Adrenal gland (tissue), 12 donors: ENCODE results near the gene CKS2. TPM values are rescaled to one million over a fixed set of nuclear protein-coding genes. Genes with fewer than 3 reads are reported as not detected.
"Not testable (repeated sequence)": the region's sequence is repeated elsewhere in the genome, so short reads cannot be mapped to it uniquely, and the experiment has no call there.

Source experiments
- DNase-seq, 7 donors: peaks; one replicate each; pipeline ENCODE4 v3.0.0-alpha.2; 2019 to 2020
- H3K27ac ChIP-seq, 5 donors: fragments of 200-600 bp; sonication (generic) in 4 of 5; 1 replicate in 3 of 5; 2 replicates in 2 of 5; pipeline versions ENCODE4 v1.5.1 to v1.8.0; 2016 to 2020; ENCODE audit warnings: mild to moderate bottlenecking in 1 of 5
- H3K27me3 ChIP-seq: fragments of 200-600 bp; 2 replicates; pipeline ENCODE4 v1.8.0; 2021
- H3K36me3 ChIP-seq, 2 donors: fragments of 200-600 bp; replicated peaks in 1 of 2; 1 replicate in 1 of 2; 2 replicates in 1 of 2; pipeline versions ENCODE4 v1.5.1 to v1.8.0; 2018 to 2022
- H3K4me1 ChIP-seq, 2 donors: fragments of 200-600 bp; replicated peaks in 1 of 2; 1 replicate in 1 of 2; 2 replicates in 1 of 2; pipeline versions ENCODE4 v1.5.1 to v1.8.0; 2018 to 2021
- H3K4me3 ChIP-seq, 4 donors: fragments of 200-600 bp; sonication (generic) in 3 of 4; one replicate each; pipeline ENCODE4 v1.5.1; 2016 to 2018
- H3K9me3 ChIP-seq, 3 donors: fragments of 200-600 bp; sonication (generic) in 1 of 3; replicated peaks in 1 of 3; 1 replicate in 2 of 3; 2 replicates in 1 of 3; pipeline versions ENCODE4 v1.5.1 to v1.8.0; 2016 to 2021
- CTCF ChIP-seq, 6 experiments: fragments of 450-650 bp in 4 of 6; fragments of 200-600 bp in 2 of 6; sonication (generic) in 1 of 6; IDR thresholded peaks; 1 replicate in 5 of 6; 2 replicates in 1 of 6; pipeline versions ENCODE4 v1.5.1 to v1.8.0; 2016 to 2021; ENCODE audit warnings: antibody characterized with exemption in 6 of 6, mild to moderate bottlenecking in 2 of 6, moderate library complexity in 1 of 6
- POLR2A ChIP-seq, 2 donors: fragments of 450-650 bp; IDR thresholded peaks; one replicate each; pipeline ENCODE4 v1.6.1; 2017; ENCODE audit warnings: antibody characterized with exemption in 2 of 2, mild to moderate bottlenecking in 2 of 2, moderate library complexity in 1 of 2
- WGBS, 4 donors: extraction: QIAGEN DNeasy Blood & Tissue Kit in 2 of 4; methylation state at CpG; one replicate each; pipeline versions ENCODE4 v1.1.5 to v1.1.7; 2013 to 2017; 5-methylcytosine and 5-hydroxymethylcytosine counted together
- intact Hi-C, 2 donors: fragments of 100-400 bp; cut with DNase I; formaldehyde crosslinking; loops; one replicate each; pipeline versions ENCODE4 v1.14.1 to v1.15.0; 2022 to 2023
- polyA plus RNA-seq, 3 donors: library from polyadenylated mRNA; stranded (reverse); fragments of 200-250 nt in 2 of 3; fragments of 350-450 nt in 1 of 3; fragmentation: Illumina TruSeq in 1 of 3; extraction: RNeasy Lipid Tissue Mini Kit (QIAGEN cat#74804) in 1 of 3; gene quantifications; one replicate each; pipeline ENCODE4 v1.2.3, GENCODE V29; 2013 to 2014
- total RNA-seq, 9 donors: library from RNA; depleted of rRNA in 4 of 9; stranded (reverse); fragments of >200 nt in 4 of 9; fragments of 120-200 nt in 1 of 9; fragmentation: NEBNext Ultra II Directional in 1 of 9; extraction: Animal tissue kit (Norgen Biotek cat#: 25700) in 1 of 9; gene quantifications; one replicate each; pipeline versions ENCODE4 v1.1.0 to v1.2.4, GENCODE V29; 2013 to 2023
- donor health status: healthy with polysubstance abuse.
- donor health status: Bipolar disorder and iron deficiency.
- donor health status: DM: yes; HTN: yes; CAD: no.
- donor health status: DM: no; HTN: no; CAD: no.
- donor health status: DM: no; HTN: no; CAD: no.
- donor health status: DM: yes; HTN: yes; CAD: no.

Gene CKS2
- total and polyA plus RNA-seq, 12 donors = 18.3 to 175 (median 49.7) TPM

GRCh38 chr9:89295400-89295799, 15.6 kb upstream of the CKS2 start:
- Histone ChIP-seq H3K27ac (no peak overlapping the region), H3K4me3 (no peak overlapping the region), H3K9me3 (no peaks in the 10 kb centered on the region), H3K36me3 (no peaks in the 10 kb centered on the region), H3K27me3 (no peaks in the 10 kb centered on the region), H3K4me1 (no peaks in the 10 kb centered on the region)
- intact Hi-C loops = no loop called here
- no peak for DNase-seq
- TF ChIP-seq CTCF (IDR thresholded peaks at IDR 0.05) (no peak), POLR2A (IDR thresholded peaks at IDR 0.05) (no peak)
- WGBS, 4 donors = 63 to 71% (median 66%) methylated on average over 5 of the region's 5 CpGs

GRCh38 chr9:89301996-89302395, 9.0 kb upstream of the CKS2 start:
- DNase-seq, H3K4me1 ChIP-seq, intact Hi-C loops, H3K9me3 ChIP-seq, H3K36me3 ChIP-seq, H3K27ac ChIP-seq, H3K27me3 ChIP-seq, H3K4me3 ChIP-seq: not testable (repeated sequence)
- 83 to 94% (median 88%) methylated on average over 2 of the region's 2 CpGs for WGBS, 4 donors

- Histone ChIP-seq H3K4me3 (no peak overlapping the region), H3K4me1 (no peaks in the 10 kb centered on the region), H3K36me3 (no peaks in the 10 kb centered on the region), H3K27me3 (no peaks in the 10 kb centered on the region), H3K9me3 (no peaks in the 10 kb centered on the region), H3K27ac (no peak overlapping the region)
- DNase-seq = no peak
- 81 to 91% (median 85%) methylated on average over 7 of the region's 7 CpGs for WGBS, 4 donors
- TF ChIP-seq POLR2A (IDR thresholded peaks at IDR 0.05) = no peak
- TF ChIP-seq CTCF (IDR thresholded peaks at IDR 0.05) = no peak
- intact Hi-C loops = no loop called here
Observed at GRCh38 chr9:89304020-89304833, 6.8 kb upstream of the CKS2 start.

GRCh38 chr9:89304834-89305188, 6.2 kb upstream of the CKS2 start:
- H3K27ac ChIP-seq = no peak overlapping the region
- peaks cover 0 to 6% of the 10 kb centered on the region in 2 donors for H3K4me1 ChIP-seq
- H3K4me3 ChIP-seq = no peak overlapping the region
- 81 to 96% (median 89%) methylated on average over 2 of the region's 2 CpGs for WGBS, 4 donors
- intact Hi-C loops = no loop called here
- H3K36me3 ChIP-seq = no peaks in the 10 kb centered on the region
- no peak for DNase-seq
- H3K9me3 ChIP-seq = no peaks in the 10 kb centered on the region
- no peaks in the 10 kb centered on the region for H3K27me3 ChIP-seq
- no peak for TF ChIP-seq POLR2A (IDR thresholded peaks at IDR 0.05)

- Histone ChIP-seq H3K27me3 (no peaks in the 10 kb centered on the region), H3K4me1 (peaks cover 0 to 8% of the 10 kb centered on the region in 2 donors), H3K4me3 (no peak overlapping the region), H3K36me3 (no peaks in the 10 kb centered on the region), H3K27ac (no peak overlapping the region), H3K9me3 (no peaks in the 10 kb centered on the region)
- TF ChIP-seq CTCF (IDR thresholded peaks at IDR 0.05) (no peak), POLR2A (IDR thresholded peaks at IDR 0.05) (no peak)
- intact Hi-C loops = no loop called here
- 70 to 76% (median 73%) methylated on average over 3 of the region's 3 CpGs for WGBS, 4 donors
- DNase-seq = no peak
Observed at GRCh38 chr9:89305868-89306267, 5.1 kb upstream of the CKS2 start.
